ENCODE measurements around the gene SLC51B. TPM values are rescaled to one million over a fixed set of nuclear protein-coding genes. Genes with fewer than 3 reads are reported as not detected.

SLC51B gene
- total and polyA plus RNA-seq, 10 of the 15 experiments (the other 5 are each of a cell fraction or from before 2014, with no cell fraction given), result 0.05 to 0.17 (median 0.13) TPM; not detected in 7

- 0 out of 2 replicates have a peak, but pooled peaks have one; percentile 11 for TF ChIP-seq SPI1 (IDR thresholded peaks at IDR 0.05; ENCODE audit: borderline replicate concordance, insufficient read depth, low read depth, low read length)
- TF ChIP-seq NFXL1 (IDR thresholded peaks at IDR 0.05; ENCODE audit: borderline replicate concordance), result no peak
- no peak for TF ChIP-seq RFX5 (IDR thresholded peaks at IDR 0.05; ENCODE audit: low read depth, low read length)
- TF ChIP-seq, protein P1, sequence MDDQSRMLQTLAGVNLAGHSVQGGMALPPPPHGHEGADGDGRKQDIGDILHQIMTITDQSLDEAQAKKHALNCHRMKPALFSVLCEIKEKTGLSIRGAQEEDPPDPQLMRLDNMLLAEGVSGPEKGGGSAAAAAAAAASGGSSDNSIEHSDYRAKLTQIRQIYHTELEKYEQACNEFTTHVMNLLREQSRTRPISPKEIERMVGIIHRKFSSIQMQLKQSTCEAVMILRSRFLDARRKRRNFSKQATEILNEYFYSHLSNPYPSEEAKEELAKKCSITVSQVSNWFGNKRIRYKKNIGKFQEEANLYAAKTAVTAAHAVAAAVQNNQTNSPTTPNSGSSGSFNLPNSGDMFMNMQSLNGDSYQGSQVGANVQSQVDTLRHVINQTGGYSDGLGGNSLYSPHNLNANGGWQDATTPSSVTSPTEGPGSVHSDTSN (IDR thresholded peaks at IDR 0.05; ENCODE audit: insufficient replicate concordance, low read depth, low read length), result no peak
- peak; percentile 60 for TF ChIP-seq RAD21 (IDR thresholded peaks at IDR 0.05; ENCODE audit: insufficient read depth, low read depth, low read length)
- TF ChIP-seq KDM1A (IDR thresholded peaks at IDR 0.05; ENCODE audit: borderline replicate concordance), result no peak
- 0 out of 2 replicates have a peak, but pooled peaks have one; percentile 24 for TF ChIP-seq CREM (IDR thresholded peaks at IDR 0.05; ENCODE audit: low read depth)
- TF ChIP-seq, protein P2, sequence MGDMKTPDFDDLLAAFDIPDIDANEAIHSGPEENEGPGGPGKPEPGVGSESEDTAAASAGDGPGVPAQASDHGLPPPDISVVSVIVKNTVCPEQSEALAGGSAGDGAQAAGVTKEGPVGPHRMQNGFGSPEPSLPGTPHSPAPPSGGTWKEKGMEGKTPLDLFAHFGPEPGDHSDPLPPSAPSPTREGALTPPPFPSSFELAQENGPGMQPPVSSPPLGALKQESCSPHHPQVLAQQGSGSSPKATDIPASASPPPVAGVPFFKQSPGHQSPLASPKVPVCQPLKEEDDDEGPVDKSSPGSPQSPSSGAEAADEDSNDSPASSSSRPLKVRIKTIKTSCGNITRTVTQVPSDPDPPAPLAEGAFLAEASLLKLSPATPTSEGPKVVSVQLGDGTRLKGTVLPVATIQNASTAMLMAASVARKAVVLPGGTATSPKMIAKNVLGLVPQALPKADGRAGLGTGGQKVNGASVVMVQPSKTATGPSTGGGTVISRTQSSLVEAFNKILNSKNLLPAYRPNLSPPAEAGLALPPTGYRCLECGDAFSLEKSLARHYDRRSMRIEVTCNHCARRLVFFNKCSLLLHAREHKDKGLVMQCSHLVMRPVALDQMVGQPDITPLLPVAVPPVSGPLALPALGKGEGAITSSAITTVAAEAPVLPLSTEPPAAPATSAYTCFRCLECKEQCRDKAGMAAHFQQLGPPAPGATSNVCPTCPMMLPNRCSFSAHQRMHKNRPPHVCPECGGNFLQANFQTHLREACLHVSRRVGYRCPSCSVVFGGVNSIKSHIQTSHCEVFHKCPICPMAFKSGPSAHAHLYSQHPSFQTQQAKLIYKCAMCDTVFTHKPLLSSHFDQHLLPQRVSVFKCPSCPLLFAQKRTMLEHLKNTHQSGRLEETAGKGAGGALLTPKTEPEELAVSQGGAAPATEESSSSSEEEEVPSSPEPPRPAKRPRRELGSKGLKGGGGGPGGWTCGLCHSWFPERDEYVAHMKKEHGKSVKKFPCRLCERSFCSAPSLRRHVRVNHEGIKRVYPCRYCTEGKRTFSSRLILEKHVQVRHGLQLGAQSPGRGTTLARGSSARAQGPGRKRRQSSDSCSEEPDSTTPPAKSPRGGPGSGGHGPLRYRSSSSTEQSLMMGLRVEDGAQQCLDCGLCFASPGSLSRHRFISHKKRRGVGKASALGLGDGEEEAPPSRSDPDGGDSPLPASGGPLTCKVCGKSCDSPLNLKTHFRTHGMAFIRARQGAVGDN (IDR thresholded peaks at IDR 0.05), result no peak
- TF ChIP-seq POLR2AphosphoS5 (IDR thresholded peaks at IDR 0.05; ENCODE audit: low read length), result no peak
These were observed 12.2 kb upstream of the SLC51B start (continued) for GRCh38 chr15:65032801-65033537.
